Skeletal muscle satellite cell (primary cell): ENCODE data around the gene NAALADL2.

ENCODE experiments used
- H3K27me3 ChIP-seq: 2 replicates; pipeline ENCODE4 v1.7.0; 2013; ENCODE audit warnings: low read length; ENCODE audit not compliant: control insufficient read depth, insufficient read depth
- H3K36me3 ChIP-seq: 2 replicates; pipeline ENCODE4 v1.7.0; 2013; ENCODE audit warnings: mild to moderate bottlenecking, control low read depth, low read length; ENCODE audit not compliant: insufficient read depth
- H3K4me1 ChIP-seq: 2 replicates; pipeline ENCODE4 v1.7.0; 2013; ENCODE audit warnings: low read length; ENCODE audit not compliant: control insufficient read depth, insufficient read depth
- H3K4me2 ChIP-seq: 2 replicates; pipeline ENCODE4 v1.7.0; 2013; ENCODE audit warnings: mild to moderate bottlenecking, low read length
- H3K4me3 ChIP-seq: 2 replicates; pipeline ENCODE4 v1.7.0; 2013; ENCODE audit warnings: low read length
- H3K9ac ChIP-seq: 2 replicates; pipeline ENCODE4 v1.7.0; 2013; ENCODE audit warnings: mild to moderate bottlenecking, low read depth, low read length, moderate library complexity
- H3K9me3 ChIP-seq: replicated peaks from 2 replicates; pipeline ENCODE4 v1.7.0; 2013; ENCODE audit warnings: mild to moderate bottlenecking, control low read depth, low read length

The NAALADL2 gene

GRCh38 chr3:175479175-175479574, 620.0 kb downstream of the NAALADL2 start:
- Histone ChIP-seq H3K4me2 (no peak overlapping the region), H3K4me3 (no peak overlapping the region), H3K27me3 (no peaks in the 10 kb centered on the region), H3K9me3 (no peaks in the 10 kb centered on the region), H3K9ac (no peak overlapping the region), H3K36me3 (no peaks in the 10 kb centered on the region), H3K4me1 (no peaks in the 10 kb centered on the region)

GRCh38 chr3:175479800-175480199, 620.7 kb downstream of the NAALADL2 start:
- Histone ChIP-seq H3K9ac (no peak overlapping the region), H3K4me2 (no peak overlapping the region), H3K27me3 (no peaks in the 10 kb centered on the region), H3K4me1 (no peaks in the 10 kb centered on the region), H3K36me3 (no peaks in the 10 kb centered on the region), H3K9me3 (no peaks in the 10 kb centered on the region), H3K4me3 (no peak overlapping the region)

- Histone ChIP-seq H3K4me3 (no peak overlapping the region), H3K4me1 (no peaks in the 10 kb centered on the region), H3K9me3 (no peaks in the 10 kb centered on the region)
These were observed 625.5 kb downstream of the NAALADL2 start for GRCh38 chr3:175484666-175485065.

GRCh38 chr3:175485436-175485835, 626.3 kb downstream of the NAALADL2 start:
- Histone ChIP-seq H3K9ac (no peak overlapping the region), H3K4me1 (no peaks in the 10 kb centered on the region), H3K4me2 (no peak overlapping the region), H3K36me3 (no peaks in the 10 kb centered on the region), H3K4me3 (no peak overlapping the region), H3K27me3 (no peaks in the 10 kb centered on the region), H3K9me3 (no peaks in the 10 kb centered on the region)

More at GRCh38 chr3:175484666-175485065, 625.5 kb downstream of the NAALADL2 start:
- Histone ChIP-seq H3K27me3 (no peaks in the 10 kb centered on the region), H3K4me2 (no peak overlapping the region), H3K9ac (no peak overlapping the region), H3K36me3 (no peaks in the 10 kb centered on the region)

GRCh38 chr3:175486255-175486654, 627.1 kb downstream of the NAALADL2 start:
- H3K4me1 ChIP-seq = no peaks in the 10 kb centered on the region
- no peak overlapping the region for H3K4me3 ChIP-seq
- H3K27me3 ChIP-seq = no peaks in the 10 kb centered on the region
- H3K9ac ChIP-seq = no peak overlapping the region
- no peaks in the 10 kb centered on the region for H3K36me3 ChIP-seq
- no peak overlapping the region for H3K4me2 ChIP-seq
- no peaks in the 10 kb centered on the region for H3K9me3 ChIP-seq

- H3K36me3 ChIP-seq = no peaks in the 10 kb centered on the region
- H3K9ac ChIP-seq = no peak overlapping the region
- H3K27me3 ChIP-seq = no peaks in the 10 kb centered on the region
- no peak overlapping the region for H3K4me2 ChIP-seq
- no peaks in the 10 kb centered on the region for H3K4me1 ChIP-seq
- no peaks in the 10 kb centered on the region for H3K9me3 ChIP-seq
- H3K4me3 ChIP-seq = no peak overlapping the region
These were observed 630.3 kb downstream of the NAALADL2 start for GRCh38 chr3:175489406-175489805.

- Histone ChIP-seq H3K4me1 (no peaks in the 10 kb centered on the region), H3K4me3 (no peak overlapping the region), H3K4me2 (no peak overlapping the region), H3K9ac (no peak overlapping the region), H3K36me3 (no peaks in the 10 kb centered on the region), H3K9me3 (no peaks in the 10 kb centered on the region), H3K27me3 (no peaks in the 10 kb centered on the region)
These were observed 634.2 kb downstream of the NAALADL2 start for GRCh38 chr3:175493301-175493700.

- H3K27me3 ChIP-seq = no peaks in the 10 kb centered on the region
- H3K9ac ChIP-seq = no peak overlapping the region
- H3K9me3 ChIP-seq = no peaks in the 10 kb centered on the region
- H3K4me2 ChIP-seq = no peak overlapping the region
- H3K4me1 ChIP-seq = no peaks in the 10 kb centered on the region
- no peak overlapping the region for H3K4me3 ChIP-seq
- no peaks in the 10 kb centered on the region for H3K36me3 ChIP-seq
These were observed 636.2 kb downstream of the NAALADL2 start for GRCh38 chr3:175495331-175495730.

- H3K4me1 ChIP-seq = no peaks in the 10 kb centered on the region
- no peaks in the 10 kb centered on the region for H3K36me3 ChIP-seq
- H3K9ac ChIP-seq = no peak overlapping the region
- H3K27me3 ChIP-seq = no peaks in the 10 kb centered on the region
- no peak overlapping the region for H3K4me3 ChIP-seq
- H3K4me2 ChIP-seq = no peak overlapping the region
- H3K9me3 ChIP-seq = no peaks in the 10 kb centered on the region
These were observed 643.0 kb downstream of the NAALADL2 start for GRCh38 chr3:175502155-175502554.

- Histone ChIP-seq H3K4me3 (no peak overlapping the region), H3K27me3 (no peaks in the 10 kb centered on the region), H3K4me2 (no peak overlapping the region), H3K9me3 (no peaks in the 10 kb centered on the region), H3K36me3 (no peaks in the 10 kb centered on the region), H3K9ac (no peak overlapping the region), H3K4me1 (no peaks in the 10 kb centered on the region)
These were observed 652.2 kb downstream of the NAALADL2 start for GRCh38 chr3:175511219-175511785.

- no peak overlapping the region for H3K4me2 ChIP-seq
These were observed 653.6 kb downstream of the NAALADL2 start for GRCh38 chr3:175512700-175513099.

GRCh38 chr3:175518459-175518858, 659.3 kb downstream of the NAALADL2 start:
- Histone ChIP-seq H3K9me3 (no peaks in the 10 kb centered on the region), H3K4me1 (no peaks in the 10 kb centered on the region), H3K9ac (no peak overlapping the region), H3K27me3 (no peaks in the 10 kb centered on the region), H3K4me3 (no peak overlapping the region), H3K36me3 (no peaks in the 10 kb centered on the region), H3K4me2 (no peak overlapping the region)

More at GRCh38 chr3:175512700-175513099, 653.6 kb downstream of the NAALADL2 start:
- H3K4me1 ChIP-seq = no peaks in the 10 kb centered on the region
- H3K36me3 ChIP-seq = no peaks in the 10 kb centered on the region
- H3K4me3 ChIP-seq = no peak overlapping the region
- no peak overlapping the region for H3K9ac ChIP-seq
- no peaks in the 10 kb centered on the region for H3K27me3 ChIP-seq
- no peaks in the 10 kb centered on the region for H3K9me3 ChIP-seq
